HUES48 (cell line): ENCODE results near the gene SEC14L3.
A peak's percentile ranks its signal among the peaks of the same experiment; 100 is the strongest.
"Not testable (repeated sequence)": the region's sequence is repeated elsewhere in the genome, so short reads cannot be mapped to it uniquely, and the experiment has no call there.

Experiments
- H3K27ac ChIP-seq: one replicate; pipeline ENCODE4 v1.7.0; 2013; ENCODE audit warnings: low read depth, low read length, inconsistent platforms
- H3K27me3 ChIP-seq: 2 replicates; pipeline ENCODE4 v1.6.1; 2013; ENCODE audit warnings: mild to moderate bottlenecking, low read length; ENCODE audit not compliant: control insufficient read depth, insufficient read depth
- H3K36me3 ChIP-seq: 2 replicates; pipeline ENCODE4 v1.6.1; 2013; ENCODE audit warnings: low read length; ENCODE audit not compliant: control insufficient read depth, insufficient read depth
- H3K4me1 ChIP-seq: 2 replicates; pipeline ENCODE4 v1.6.1; 2013; ENCODE audit warnings: mild to moderate bottlenecking, low read length; ENCODE audit not compliant: control insufficient read depth, insufficient read depth
- H3K4me3 ChIP-seq: 2 replicates; pipeline ENCODE4 v1.5.1; 2013; ENCODE audit warnings: mild to moderate bottlenecking, low read depth, low read length
- H3K9ac ChIP-seq: 2 replicates; pipeline ENCODE4 v1.6.1; 2013; ENCODE audit warnings: mild to moderate bottlenecking, low read depth, low read length, moderate library complexity
- H3K9me3 ChIP-seq: 2 replicates; pipeline ENCODE4 v1.6.1; 2013; ENCODE audit warnings: low read length; ENCODE audit not compliant: control insufficient read depth, insufficient read depth

The SEC14L3 gene

DNA sequence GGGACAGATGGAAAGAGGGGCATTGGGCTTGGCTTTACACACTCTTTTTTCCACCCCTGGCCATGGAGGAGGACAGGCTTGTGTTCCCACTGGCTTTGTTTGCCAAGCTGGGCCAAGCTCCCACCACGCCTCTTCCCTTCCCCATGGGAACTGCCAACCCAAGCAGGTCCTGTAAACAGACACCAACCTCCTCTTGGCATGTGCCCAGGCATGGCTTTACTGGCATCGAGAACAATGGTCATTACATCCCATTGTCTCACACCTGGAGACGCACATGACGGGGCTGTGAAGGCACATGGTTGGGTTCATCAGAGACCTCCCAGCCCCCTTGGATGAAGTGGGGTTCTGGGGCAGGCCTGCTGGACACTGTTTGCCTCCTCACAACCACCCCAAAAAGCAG lies 11.7 kb downstream of the SEC14L3 start:
- no peaks in the 10 kb centered on the region for H3K9me3 ChIP-seq
- H3K27me3 ChIP-seq = no peaks in the 10 kb centered on the region; the same call in 1 of the 2 replicates
- no peak overlapping the region for H3K4me3 ChIP-seq
- no peaks in the 10 kb centered on the region for H3K36me3 ChIP-seq
- no peaks in the 10 kb centered on the region for H3K4me1 ChIP-seq
- no peak overlapping the region for H3K9ac ChIP-seq
- H3K27ac ChIP-seq = no peak overlapping the region

DNA sequence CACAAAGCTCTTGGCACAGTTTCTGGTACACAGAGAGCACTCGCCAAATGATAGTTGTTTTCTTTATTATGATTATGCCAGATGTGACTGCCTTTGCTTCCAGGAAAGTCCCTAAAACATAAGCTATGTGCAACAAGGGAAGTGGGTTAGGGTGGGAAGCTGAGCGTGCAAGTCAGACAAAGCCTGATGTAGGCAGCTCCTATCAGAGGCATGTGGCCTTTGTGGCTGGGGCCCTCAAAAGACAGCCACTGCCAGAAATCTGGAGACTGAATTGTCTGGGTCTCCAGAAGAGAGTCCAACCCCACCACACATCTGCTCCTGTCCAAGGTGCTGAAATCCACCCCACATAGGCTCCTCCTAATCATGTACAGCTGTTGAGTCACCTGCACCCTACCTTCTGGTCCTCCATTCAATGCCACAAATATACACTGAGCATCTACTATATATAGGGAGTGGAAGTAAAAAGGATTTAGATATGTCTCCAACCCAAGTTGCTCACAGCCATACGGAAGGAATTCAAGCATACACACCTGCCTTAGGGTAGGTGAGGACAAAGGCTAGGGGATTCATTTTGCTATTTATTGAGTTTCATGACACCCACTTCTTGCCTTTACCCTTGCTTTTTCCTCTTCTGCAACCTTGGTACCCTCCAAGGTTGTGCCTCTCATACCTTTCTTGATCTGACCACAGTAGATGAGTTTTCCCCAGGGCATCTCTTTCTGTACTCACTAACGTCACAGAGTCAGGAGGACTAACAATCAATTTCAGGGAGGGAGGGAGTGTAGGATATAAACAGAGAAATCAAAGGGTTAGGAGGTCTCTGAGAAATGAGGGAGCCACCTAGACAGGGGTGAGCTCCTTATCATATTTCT lies 12.4 kb downstream of the SEC14L3 start:
- Histone ChIP-seq H3K36me3 (no peaks in the 10 kb centered on the region), H3K4me1 (no peaks in the 10 kb centered on the region), H3K4me3 (no peak overlapping the region), H3K27me3 (no peaks in the 10 kb centered on the region), H3K9me3 (no peaks in the 10 kb centered on the region), H3K27ac (no peak overlapping the region), H3K9ac (no peak overlapping the region)

DNA sequence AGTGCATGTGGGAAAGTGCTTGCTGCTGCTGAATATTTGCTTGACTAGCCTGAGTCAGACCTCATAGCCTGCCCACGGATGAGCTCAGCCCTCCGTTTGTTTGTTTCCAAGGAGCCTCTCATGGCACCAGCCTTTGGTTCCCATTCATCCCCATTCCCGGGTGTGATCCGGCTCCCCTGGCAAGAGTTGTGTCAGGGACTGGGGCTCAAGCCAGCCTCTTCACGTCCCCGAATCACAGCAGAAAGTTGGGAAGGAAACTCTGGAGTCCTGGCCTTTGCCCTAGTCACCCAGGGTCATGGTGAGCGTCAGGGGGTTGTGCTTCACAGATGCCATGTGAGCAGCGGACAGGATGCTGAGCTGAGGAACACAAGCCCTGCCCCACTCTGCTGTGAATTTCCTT lies 13.8 kb downstream of the SEC14L3 start:
- Histone ChIP-seq H3K27ac (no peak overlapping the region), H3K36me3 (no peaks in the 10 kb centered on the region), H3K4me1 (no peaks in the 10 kb centered on the region), H3K4me3 (no peak overlapping the region), H3K9ac (no peak overlapping the region), H3K9me3 (no peaks in the 10 kb centered on the region), H3K27me3 (no peaks in the 10 kb centered on the region)

DNA sequence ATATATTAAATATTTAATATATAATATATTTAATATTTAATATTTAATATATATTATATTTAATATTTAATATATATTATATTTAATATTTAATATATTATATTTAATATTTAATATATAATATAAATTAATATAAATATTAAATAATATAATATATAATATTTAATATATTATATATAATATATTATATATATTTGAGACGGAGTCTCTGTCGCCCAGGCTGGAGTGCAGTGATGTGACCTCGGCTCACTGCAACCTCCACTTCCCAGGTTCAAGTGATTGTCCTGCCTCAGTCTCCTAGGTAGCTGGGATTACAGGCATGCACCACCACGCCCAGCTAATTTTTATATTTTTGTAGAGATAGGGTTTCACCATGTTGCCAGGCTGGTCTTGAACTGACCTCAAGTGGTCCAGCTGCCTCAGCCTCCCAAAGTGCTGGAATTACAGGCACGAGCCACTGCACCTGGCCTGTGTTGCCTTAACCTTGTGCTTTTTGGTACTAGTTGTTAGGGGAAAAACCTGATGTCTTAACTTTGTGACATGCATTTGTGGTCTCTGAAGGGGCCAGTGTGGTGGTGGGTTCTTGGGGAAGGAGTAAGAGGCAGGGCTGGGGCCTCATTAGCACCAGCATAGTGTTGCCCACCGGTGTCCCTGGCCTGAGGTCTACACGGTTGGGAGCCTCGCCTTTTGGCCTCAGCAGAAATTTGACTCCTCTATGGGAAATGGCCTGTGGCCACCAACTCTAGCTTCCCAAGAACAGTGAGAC lies 16.6 kb downstream of the SEC14L3 start:
- Histone ChIP-seq H3K4me3 (no peak overlapping the region), H3K27ac (no peak overlapping the region), H3K27me3 (no peaks in the 10 kb centered on the region), H3K9ac (no peak overlapping the region), H3K9me3 (no peaks in the 10 kb centered on the region), H3K36me3 (no peaks in the 10 kb centered on the region), H3K4me1 (no peaks in the 10 kb centered on the region)

DNA sequence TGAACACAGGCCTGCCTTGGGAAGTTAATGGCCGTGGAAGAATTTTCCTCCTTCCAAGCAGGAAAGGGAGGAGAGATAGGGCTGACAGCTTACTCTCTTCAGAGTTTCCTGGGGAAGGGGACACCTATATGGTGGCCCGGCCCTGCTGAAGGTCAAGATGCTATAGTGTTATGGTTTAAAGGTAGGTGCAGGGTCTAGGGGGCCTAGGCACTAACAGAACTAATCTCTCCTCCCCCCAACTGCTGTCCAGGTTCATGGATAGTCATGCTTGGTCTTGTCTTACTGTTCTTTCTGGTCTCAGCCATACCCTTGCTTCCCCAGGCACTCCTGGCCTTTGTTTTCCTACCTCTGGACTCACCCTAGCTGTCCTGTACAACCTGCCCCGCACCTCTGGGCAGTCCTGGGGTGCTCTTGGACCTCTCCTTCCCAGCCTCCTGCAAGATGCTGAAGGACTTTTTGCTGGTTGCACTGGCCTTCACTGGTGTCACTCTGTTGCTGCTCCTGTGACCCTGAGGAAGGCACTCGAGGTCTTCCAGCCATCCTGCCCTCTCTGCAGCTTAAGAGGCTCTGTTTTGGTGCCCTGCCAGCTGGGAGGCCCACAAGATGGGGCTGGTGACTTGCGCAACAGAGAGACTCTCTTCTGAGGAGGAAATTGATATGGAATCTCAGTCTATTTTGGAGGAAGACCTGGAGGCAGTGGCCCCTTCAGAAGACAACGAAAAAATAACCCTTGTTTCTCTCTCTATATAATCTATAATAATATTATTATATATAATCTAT lies 17.9 kb downstream of the SEC14L3 start:
- H3K27ac ChIP-seq = no peak overlapping the region
- no peaks in the 10 kb centered on the region for H3K9me3 ChIP-seq
- H3K36me3 ChIP-seq = no peaks in the 10 kb centered on the region
- H3K4me3 ChIP-seq = no peak overlapping the region
- no peaks in the 10 kb centered on the region for H3K4me1 ChIP-seq
- H3K27me3 ChIP-seq = no peaks in the 10 kb centered on the region
- no peak overlapping the region for H3K9ac ChIP-seq

DNA sequence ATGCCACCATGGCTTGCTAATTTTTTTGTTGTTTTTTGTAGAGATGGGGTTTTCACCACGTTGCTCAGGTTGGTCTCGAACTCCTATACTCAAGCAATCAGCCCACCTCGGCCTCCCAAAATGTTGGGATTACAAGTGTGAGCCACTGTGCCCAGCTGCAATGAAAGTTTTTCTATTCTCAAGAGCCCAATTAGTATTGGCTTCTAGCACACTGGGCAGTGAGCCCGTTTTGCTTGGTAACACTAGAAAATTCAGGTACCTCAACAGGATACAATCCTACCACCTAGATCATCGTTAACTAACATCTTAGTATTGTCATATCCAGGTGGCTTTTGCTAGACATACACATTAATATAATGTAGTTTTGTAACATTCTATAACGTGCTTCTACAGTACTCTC lies 19.0 kb downstream of the SEC14L3 start:
- Histone ChIP-seq H3K4me1 (no peaks in the 10 kb centered on the region), H3K27ac (no peak overlapping the region), H3K4me3 (no peak overlapping the region), H3K27me3 (no peaks in the 10 kb centered on the region), H3K9ac (no peak overlapping the region), H3K36me3 (no peaks in the 10 kb centered on the region), H3K9me3 (no peaks in the 10 kb centered on the region)

DNA sequence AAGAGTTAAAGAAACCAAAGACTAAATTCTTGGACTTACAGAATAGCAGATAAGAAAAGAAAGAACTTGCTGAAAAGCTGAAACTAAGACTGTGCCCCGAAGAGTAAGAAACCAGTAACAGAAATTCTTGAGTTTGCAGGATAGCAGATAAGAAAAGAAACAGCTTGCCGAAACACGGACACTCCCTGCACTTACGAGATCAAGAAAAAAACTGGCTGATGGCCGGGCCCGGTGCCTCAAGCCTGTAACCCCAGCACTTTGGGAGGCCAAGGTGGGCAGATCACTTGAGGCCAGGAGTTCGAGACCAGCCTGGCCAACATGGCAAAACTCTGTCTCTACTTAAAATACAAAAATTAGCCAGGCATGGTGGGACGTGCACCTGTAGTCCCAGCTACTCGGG lies 20.3 kb downstream of the SEC14L3 start:
- H3K4me3 ChIP-seq, H3K27me3 ChIP-seq, H3K9me3 ChIP-seq, H3K9ac ChIP-seq, H3K27ac ChIP-seq, H3K36me3 ChIP-seq, H3K4me1 ChIP-seq: not testable (repeated sequence)

DNA sequence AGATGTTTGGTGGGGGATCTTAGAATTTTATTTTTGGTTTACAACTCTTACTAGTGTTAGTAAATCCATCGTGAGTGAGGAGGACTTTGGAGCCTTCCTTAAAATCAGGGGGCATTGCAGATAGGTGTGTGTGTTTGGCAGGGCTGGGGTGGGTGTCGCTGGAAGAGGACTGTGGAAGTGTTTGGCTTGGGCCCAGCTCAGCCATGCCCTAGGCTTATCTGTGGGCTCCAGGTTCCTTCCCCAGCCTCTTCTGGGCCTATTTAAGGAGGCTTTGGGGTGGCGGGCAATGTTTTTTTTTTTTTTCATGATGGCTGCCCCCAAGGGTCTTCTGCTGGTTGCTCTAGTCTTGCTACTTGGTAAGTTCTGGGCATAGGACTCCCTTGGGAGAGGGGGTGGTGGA lies 24.2 kb downstream of the SEC14L3 start:
- no peak overlapping the region for H3K27ac ChIP-seq
- H3K4me3 ChIP-seq = no peak overlapping the region
- H3K27me3 ChIP-seq = no peaks in the 10 kb centered on the region
- H3K4me1 ChIP-seq = peaks cover 5% of the 10 kb centered on the region; the same call in 1 of the 2 replicates
- no peak overlapping the region for H3K9ac ChIP-seq
- H3K9me3 ChIP-seq = no peaks in the 10 kb centered on the region
- H3K36me3 ChIP-seq = no peaks in the 10 kb centered on the region

DNA sequence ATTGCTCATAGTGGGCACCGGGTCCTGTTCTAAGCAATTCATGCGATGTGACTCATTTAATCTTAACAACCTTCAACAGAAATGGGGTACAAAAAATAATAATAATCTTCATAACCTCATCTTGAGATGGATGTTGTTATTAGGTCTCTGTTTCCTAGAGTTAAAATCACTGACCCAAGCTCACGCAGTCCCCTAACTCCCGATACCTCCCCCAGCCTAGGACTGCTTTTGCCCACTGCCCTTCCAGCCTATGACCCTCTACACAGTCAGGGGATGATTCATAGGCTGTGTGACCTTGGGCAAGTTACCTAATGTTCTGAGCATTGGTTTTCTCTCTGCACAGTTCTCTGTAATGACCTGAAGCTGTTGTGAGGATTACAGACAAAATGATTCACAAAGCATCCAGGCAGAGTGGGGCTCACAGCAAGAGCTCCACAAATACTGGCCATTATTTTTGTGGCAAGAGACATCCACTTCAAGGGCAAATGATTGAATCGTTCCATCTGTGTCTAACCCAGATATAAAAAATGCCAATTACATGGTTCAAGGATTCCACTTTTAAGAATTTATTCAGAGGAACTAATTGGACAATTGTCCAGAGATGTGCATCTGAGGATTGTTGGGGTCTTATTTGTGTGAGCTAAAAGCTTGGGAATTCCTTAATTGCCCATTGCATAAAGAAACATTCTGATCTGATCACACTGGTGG lies 26.2 kb downstream of the SEC14L3 start:
- H3K4me3 ChIP-seq = no peak overlapping the region
- no peaks in the 10 kb centered on the region for H3K27me3 ChIP-seq
- no peak overlapping the region for H3K27ac ChIP-seq
- no peaks in the 10 kb centered on the region for H3K36me3 ChIP-seq
- no peaks in the 10 kb centered on the region for H3K9me3 ChIP-seq
- peaks cover 5% of the 10 kb centered on the region; the same call in 1 of the 2 replicates for H3K4me1 ChIP-seq
- no peak overlapping the region for H3K9ac ChIP-seq

DNA sequence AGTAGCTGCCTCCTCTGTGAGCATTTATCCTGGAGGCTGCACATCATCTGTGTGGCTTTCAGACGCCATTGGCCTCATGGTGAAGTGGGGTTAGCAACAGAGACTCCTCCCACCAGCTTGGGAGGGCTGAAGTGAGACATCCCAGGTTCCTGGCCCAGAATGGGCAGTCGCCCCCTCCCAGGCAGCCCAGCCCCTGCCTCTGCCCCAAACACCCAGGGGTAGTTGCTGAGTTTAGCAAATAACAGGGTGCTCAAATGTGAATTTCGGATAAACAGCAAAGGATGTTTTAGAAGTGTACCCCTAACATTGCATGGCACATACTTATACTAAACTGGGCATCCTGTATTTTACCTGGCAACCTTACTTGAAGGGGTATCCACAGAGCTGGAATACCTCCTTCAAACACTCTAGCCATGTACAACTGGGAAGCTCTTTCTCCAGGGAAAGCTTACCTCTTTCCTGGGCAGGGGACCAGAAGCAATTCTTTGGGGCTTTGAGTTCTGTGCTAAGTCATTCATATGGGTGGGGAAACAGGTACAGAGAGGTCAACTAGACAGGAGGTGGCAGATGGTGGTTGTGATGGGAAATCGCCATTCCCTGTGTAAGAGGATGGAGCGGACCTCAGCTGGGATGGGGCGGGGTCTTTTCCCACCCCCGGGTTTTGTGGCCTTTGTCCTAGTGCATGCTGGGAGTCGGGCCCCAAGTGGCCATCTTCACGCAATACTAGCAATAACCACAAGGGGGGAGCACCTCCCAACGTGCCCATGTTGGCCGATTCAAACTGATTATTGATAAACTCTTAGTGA lies 27.0 kb downstream of the SEC14L3 start:
- no peaks in the 10 kb centered on the region for H3K36me3 ChIP-seq
- H3K27ac ChIP-seq = no peak overlapping the region
- H3K9ac ChIP-seq = no peak overlapping the region
- no peaks in the 10 kb centered on the region for H3K9me3 ChIP-seq
- H3K27me3 ChIP-seq = no peaks in the 10 kb centered on the region
- H3K4me1 ChIP-seq = peaks cover 5% of the 10 kb centered on the region; the same call in 1 of the 2 replicates
- 0 out of 2 replicates have a peak overlapping the region, but pooled peaks have one; percentile 31 for H3K4me3 ChIP-seq
